Measurements from ENCODE around the gene POLR2J2.
"Not testable (repeated sequence)": the region's sequence is repeated elsewhere in the genome, so short reads cannot be mapped to it uniquely, and the experiment has no call there.

- not testable (repeated sequence) for TF ChIP-seq CTCF (IDR thresholded peaks at IDR 0.05; ENCODE audit: poor library complexity); EZH2phosphoT487 (IDR thresholded peaks at IDR 0.05; ENCODE audit: low read depth, severe bottlenecking, unreplicated experiment)
Measured at GRCh38 chr7:102682560-102682959, 11.1 kb upstream of the POLR2J2 start.
